Psoas muscle (tissue), 8 donors: Measurements from ENCODE around the gene MCM5. TPM values are rescaled to one million over a fixed set of nuclear protein-coding genes. Genes with fewer than 3 reads are reported as not detected.

ENCODE experiments used
- ATAC-seq, 4 donors: fragments of 200-7000 bp; cut with Tn5 transposase; one replicate each; pipeline ENCODE4 v1.9.1; 2020; ENCODE audit warnings: moderate library complexity in 3 of 4, mild to moderate bottlenecking in 2 of 4
- DNase-seq, 2 donors: peaks; one replicate each; pipeline ENCODE4 v3.0.0-alpha.2; 2020
- H3K27ac ChIP-seq: fragments of 200-600 bp; one replicate; pipeline ENCODE4 v1.8.0; 2022
- H3K27me3 ChIP-seq, 3 donors: fragments of 200-600 bp in 1 of 3; one replicate each; pipeline versions ENCODE4 v1.6.1 to v1.8.0; 2013 to 2022; ENCODE audit warnings: low read length in 2 of 3, mild to moderate bottlenecking in 2 of 3, moderate library complexity in 1 of 3; ENCODE audit not compliant: insufficient read depth in 3 of 3
- H3K36me3 ChIP-seq, 2 donors: fragments of 200-600 bp in 1 of 2; one replicate each; pipeline versions ENCODE4 v1.6.1 to v1.8.0; 2013 to 2022; ENCODE audit warnings: low read depth in 1 of 2, mild to moderate bottlenecking in 1 of 2, moderate library complexity in 1 of 2; ENCODE audit not compliant: insufficient read depth in 1 of 2
- H3K4me1 ChIP-seq: fragments of 200-600 bp; one replicate; pipeline ENCODE4 v1.8.0; 2022
- H3K4me3 ChIP-seq: fragments of 200-600 bp; one replicate; pipeline ENCODE4 v1.8.0; 2022; ENCODE audit warnings: mild to moderate bottlenecking
- H3K9me3 ChIP-seq: fragments of 200-600 bp; one replicate; pipeline ENCODE4 v1.8.0; 2022
- CTCF ChIP-seq: fragments of 200-600 bp; IDR thresholded peaks from one replicate; pipeline ENCODE4 v1.8.0; 2022; ENCODE audit warnings: antibody characterized with exemption
- WGBS, 3 donors: extraction: QIAGEN DNeasy Blood & Tissue Kit; methylation state at CpG; one replicate each; pipeline versions ENCODE4 v1.1.6 to v1.1.7; 2013; 5-methylcytosine and 5-hydroxymethylcytosine counted together
- intact Hi-C, 2 donors: fragments of 100-400 bp; cut with DNase I; formaldehyde crosslinking; loops; one replicate each; pipeline versions ENCODE4 v1.11.0 to v1.14.2; 2022
- polyA plus RNA-seq, 3 donors: library from polyadenylated mRNA; stranded (reverse); fragments of 200-250 nt; gene quantifications; one replicate each; pipeline ENCODE4 v1.2.3, GENCODE V29; 2013
- total RNA-seq, 4 donors: library from RNA; stranded (reverse); fragmentation: NEBNext Ultra II Directional in 2 of 4; extraction: Animal tissue kit (Norgen Biotek cat#: 25700) in 2 of 4; gene quantifications; one replicate each; pipeline versions ENCODE4 v1.2.1 to v1.2.4, GENCODE V29; 2021 to 2023
- donor health status: healthy with polysubstance abuse.
- donor health status: DM: no; HTN: no; CAD: no; lungs with moderate emphysema.
- donor health status: Bipolar disorder and iron deficiency.
- donor health status: healthy.
- donor health status: DM: yes; HTN: yes; CAD: no.
- donor health status: DM: no; HTN: no; CAD: no.
- donor health status: DM: no; HTN: no; CAD: no.
- donor health status: DM: yes; HTN: yes; CAD: no.

The MCM5 gene
- total and polyA plus RNA-seq, 7 donors: 6.4 to 13.6 (median 9.1) TPM

- ATAC-seq (peak; percentile 92 to 94 (median 94)), DNase-seq (peak; percentile 95 to 97)
- Histone ChIP-seq H3K27ac (peak within 1 kb of the TSS; percentile 91), H3K4me3 (peak within 1 kb of the TSS; percentile 84), H3K4me1 (peaks cover 46% of the 10 kb centered on the region), H3K27me3 (no peaks in the 10 kb centered on the region), H3K9me3 (no peaks in the 10 kb centered on the region), H3K36me3 (peaks cover 0 to 31% of the 10 kb centered on the region in 2 donors)
- 2 to 4% (median 4%) methylated on average over 38 to 47 of the region's 47 CpGs for WGBS, 3 donors
- no peak for TF ChIP-seq CTCF
- intact Hi-C loops: no loop called here
These were observed 19.2 kb upstream of the MCM5 start, which contains the start of gene HMOX1 for GRCh38 chr22:35380537-35381423. HMOX1 (plus strand) TSS chr22:35381096; CDS start chr22:35381174, 78 bp downstream.

GRCh38 chr22:35381424-35382009, 18.4 kb upstream of the MCM5 start:
- peaks cover 0 to 39% of the 10 kb centered on the region in 2 donors for H3K36me3 ChIP-seq
- H3K27ac ChIP-seq: peak overlapping the region; percentile 91
- intact Hi-C loops: no loop called here
- no peaks in the 10 kb centered on the region for H3K9me3 ChIP-seq
- DNase-seq (no peak), ATAC-seq (peak in 3 of 4 donors; percentile 3 to 13 (median 8))
- H3K4me1 ChIP-seq: peaks cover 39% of the 10 kb centered on the region
- TF ChIP-seq CTCF: no peak
- peak overlapping the region; percentile 84 for H3K4me3 ChIP-seq
- WGBS, 3 donors: 33 to 42% (median 35%) methylated on average over 5 of the region's 5 CpGs
- no peaks in the 10 kb centered on the region for H3K27me3 ChIP-seq

GRCh38 chr22:35383679-35384071, 16.3 kb upstream of the MCM5 start:
- intact Hi-C loops: no loop called here
- H3K27me3 ChIP-seq: no peaks in the 10 kb centered on the region
- DNase-seq (no peak), ATAC-seq (no peak)
- peaks cover 0 to 60% of the 10 kb centered on the region in 2 donors for H3K36me3 ChIP-seq
- no peak for TF ChIP-seq CTCF
- no peak overlapping the region for H3K27ac ChIP-seq
- WGBS, 3 donors: 84 to 93% (median 84%) methylated on average over 3 of the region's 3 CpGs
- peak overlapping the region; percentile 84 for H3K4me3 ChIP-seq
- peaks cover 37% of the 10 kb centered on the region for H3K4me1 ChIP-seq
- H3K9me3 ChIP-seq: no peaks in the 10 kb centered on the region

GRCh38 chr22:35384527-35384926, 15.4 kb upstream of the MCM5 start:
- Histone ChIP-seq H3K4me3 (peak overlapping the region; percentile 84), H3K27ac (peak overlapping the region; percentile 50), H3K4me1 (peaks cover 37% of the 10 kb centered on the region), H3K9me3 (no peaks in the 10 kb centered on the region), H3K36me3 (peaks cover 0 to 67% of the 10 kb centered on the region in 2 donors), H3K27me3 (no peaks in the 10 kb centered on the region)
- TF ChIP-seq CTCF: no peak
- WGBS, 3 donors: 55 to 71% (median 57%) methylated on average over 4 of the region's 4 CpGs
- no peak for DNase-seq
- intact Hi-C loops: no loop called here
- peak in 1 of 4 donors; percentile 40 for ATAC-seq
